ENCODE measurements around the gene ABTB2.

Gene ABTB2

GRCh38 chr11:34176751-34177209 is 181.0 kb downstream of the ABTB2 start:
- DNase-seq (ENCODE audit: low read depth in 2 of 3, low spot score in 2 of 3) = no peak

- DNase-seq (ENCODE audit: low read depth in 2 of 3, low spot score in 2 of 3) = no peak
Measured at GRCh38 chr11:34175284-34176019, 182.4 kb downstream of the ABTB2 start.

- DNase-seq (ENCODE audit: low read depth in 2 of 3, low spot score in 2 of 3) = peak; percentile 49 to 59 (median 58)
Measured at GRCh38 chr11:34174412-34175041, 183.3 kb downstream of the ABTB2 start.

GRCh38 chr11:34173050-34173449 is 184.8 kb downstream of the ABTB2 start:
- no peak for DNase-seq (ENCODE audit: low read depth in 2 of 3, low spot score in 2 of 3)

- no peak for DNase-seq (ENCODE audit: low read depth in 2 of 3, low spot score in 2 of 3)
Measured at GRCh38 chr11:34169686-34170085, 188.1 kb downstream of the ABTB2 start.

GRCh38 chr11:34168642-34169420 is 189.0 kb downstream of the ABTB2 start:
- DNase-seq (ENCODE audit: low read depth in 2 of 3, low spot score in 2 of 3) = no peak

GRCh38 chr11:34167961-34168360 is 189.8 kb downstream of the ABTB2 start:
- DNase-seq (ENCODE audit: low read depth in 2 of 3, low spot score in 2 of 3) = no peak

- no peak for DNase-seq (ENCODE audit: low read depth in 2 of 3, low spot score in 2 of 3)
Measured at GRCh38 chr11:34166806-34167740, 190.7 kb downstream of the ABTB2 start.

GRCh38 chr11:34165786-34166555 is 191.8 kb downstream of the ABTB2 start:
- DNase-seq (ENCODE audit: low read depth in 2 of 3, low spot score in 2 of 3) = no peak

GRCh38 chr11:34165121-34165520 is 192.7 kb downstream of the ABTB2 start:
- no peak for DNase-seq (ENCODE audit: low read depth in 2 of 3, low spot score in 2 of 3)

GRCh38 chr11:34162856-34163255 is 195.0 kb downstream of the ABTB2 start:
- no peak for DNase-seq (ENCODE audit: low read depth in 2 of 3, low spot score in 2 of 3)

GRCh38 chr11:34162493-34162820 is 195.4 kb downstream of the ABTB2 start:
- no peak for DNase-seq (ENCODE audit: low read depth in 2 of 3, low spot score in 2 of 3)

- peak in 2 of 3 experiments; percentile 31 to 42 for DNase-seq (ENCODE audit: low read depth in 2 of 3, low spot score in 2 of 3)
Measured at GRCh38 chr11:34161812-34162492, 195.9 kb downstream of the ABTB2 start.

- no peak for DNase-seq (ENCODE audit: low read depth in 2 of 3, low spot score in 2 of 3)
Measured at GRCh38 chr11:34161361-34161760, 196.4 kb downstream of the ABTB2 start.

- DNase-seq (ENCODE audit: low read depth in 2 of 3, low spot score in 2 of 3) = no peak
Measured at GRCh38 chr11:34160791-34161190, 197.0 kb downstream of the ABTB2 start.

- DNase-seq (ENCODE audit: low read depth in 2 of 3, low spot score in 2 of 3) = no peak
Measured at GRCh38 chr11:34160049-34160721, 197.6 kb downstream of the ABTB2 start.

GRCh38 chr11:34158661-34159060 is 199.1 kb downstream of the ABTB2 start:
- no peak for DNase-seq (ENCODE audit: low read depth in 2 of 3, low spot score in 2 of 3)

- DNase-seq (ENCODE audit: low read depth in 2 of 3, low spot score in 2 of 3) = no peak
Measured at GRCh38 chr11:34157163-34157562, 200.6 kb downstream of the ABTB2 start.

GRCh38 chr11:34155757-34156062 is 202.1 kb downstream of the ABTB2 start:
- DNase-seq (ENCODE audit: low read depth in 2 of 3, low spot score in 2 of 3) = no peak
